Lower leg skin (tissue), 4 donors: ENCODE data around the gene ABHD2. TPM values are rescaled to one million over a fixed set of nuclear protein-coding genes. Genes with fewer than 3 reads are reported as not detected.
A peak's percentile ranks its signal among the peaks of the same experiment; 100 is the strongest.

Experiments used
- DNase-seq, 2 donors: peaks; one replicate each; pipeline ENCODE4 v3.0.0-alpha.2; 2019; ENCODE audit warnings: low spot score in 2 of 2
- H3K4me3 ChIP-seq: fragments of 200-600 bp; sonication (generic); 2 replicates; pipeline ENCODE4 v1.5.1; 2017; ENCODE audit warnings: mild to moderate bottlenecking, low read depth; ENCODE audit not compliant: poor library complexity, severe bottlenecking
- POLR2A ChIP-seq, 2 donors: fragments of 450-650 bp; IDR thresholded peaks; one replicate each; pipeline ENCODE4 v1.6.1; 2016 to 2017; ENCODE audit warnings: antibody characterized with exemption in 2 of 2, mild to moderate bottlenecking in 1 of 2, moderate library complexity in 1 of 2
- WGBS, 2 donors: methylation state at CpG; one replicate each; pipeline ENCODE4 v1.1.5; 2018; 5-methylcytosine and 5-hydroxymethylcytosine counted together
- intact Hi-C: fragments of 100-400 bp; cut with DNase I; formaldehyde crosslinking; loops from one replicate; pipeline ENCODE4 v1.15.0; 2023; ENCODE audit warnings: low total_unique reads
- total RNA-seq, 4 donors: library from RNA; depleted of rRNA; stranded (reverse); fragments of >200 nt; gene quantifications; one replicate each; pipeline ENCODE4 v1.1.0, GENCODE V29; 2016
- TF ChIP-seq, protein P1 (sequence below), 3 donors: fragments of 450-650 bp; IDR thresholded peaks; one replicate each; pipeline ENCODE4 v1.5.1; 2016; ENCODE audit warnings: antibody characterized with exemption in 3 of 3, mild to moderate bottlenecking in 3 of 3, moderate library complexity in 2 of 3

ABHD2 gene
- total RNA-seq, 4 donors from 2014 or later = 21.5 to 57.3 (median 38.5) TPM

DNA sequence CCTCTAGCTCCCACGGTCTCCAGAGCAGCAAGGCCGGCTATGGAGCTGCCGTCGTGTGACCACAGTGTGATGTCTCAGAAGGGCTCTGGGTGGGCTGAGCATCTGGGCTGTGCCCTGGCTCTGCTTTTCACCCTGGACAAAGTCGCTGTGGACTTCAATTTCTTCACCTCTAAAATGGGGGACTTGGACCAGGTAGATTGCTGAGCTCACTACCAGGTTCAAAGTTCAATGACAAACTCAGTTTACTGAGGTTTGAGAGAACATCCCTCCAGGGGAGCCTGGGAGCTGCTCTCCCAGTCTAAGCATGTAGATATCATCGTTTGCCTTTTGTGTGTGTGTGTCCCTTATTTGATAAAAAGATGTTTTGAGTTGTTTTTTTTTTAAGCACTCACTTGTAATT, 108.0 kb downstream of the ABHD2 start:
- TF ChIP-seq POLR2A (IDR thresholded peaks at IDR 0.05) = no peak
- TF ChIP-seq, protein P1, sequence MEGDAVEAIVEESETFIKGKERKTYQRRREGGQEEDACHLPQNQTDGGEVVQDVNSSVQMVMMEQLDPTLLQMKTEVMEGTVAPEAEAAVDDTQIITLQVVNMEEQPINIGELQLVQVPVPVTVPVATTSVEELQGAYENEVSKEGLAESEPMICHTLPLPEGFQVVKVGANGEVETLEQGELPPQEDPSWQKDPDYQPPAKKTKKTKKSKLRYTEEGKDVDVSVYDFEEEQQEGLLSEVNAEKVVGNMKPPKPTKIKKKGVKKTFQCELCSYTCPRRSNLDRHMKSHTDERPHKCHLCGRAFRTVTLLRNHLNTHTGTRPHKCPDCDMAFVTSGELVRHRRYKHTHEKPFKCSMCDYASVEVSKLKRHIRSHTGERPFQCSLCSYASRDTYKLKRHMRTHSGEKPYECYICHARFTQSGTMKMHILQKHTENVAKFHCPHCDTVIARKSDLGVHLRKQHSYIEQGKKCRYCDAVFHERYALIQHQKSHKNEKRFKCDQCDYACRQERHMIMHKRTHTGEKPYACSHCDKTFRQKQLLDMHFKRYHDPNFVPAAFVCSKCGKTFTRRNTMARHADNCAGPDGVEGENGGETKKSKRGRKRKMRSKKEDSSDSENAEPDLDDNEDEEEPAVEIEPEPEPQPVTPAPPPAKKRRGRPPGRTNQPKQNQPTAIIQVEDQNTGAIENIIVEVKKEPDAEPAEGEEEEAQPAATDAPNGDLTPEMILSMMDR (IDR thresholded peaks at IDR 0.05) = no peak
- WGBS, 2 donors = 79 to 84% methylated on average over 6 of the region's 6 CpGs

DNA sequence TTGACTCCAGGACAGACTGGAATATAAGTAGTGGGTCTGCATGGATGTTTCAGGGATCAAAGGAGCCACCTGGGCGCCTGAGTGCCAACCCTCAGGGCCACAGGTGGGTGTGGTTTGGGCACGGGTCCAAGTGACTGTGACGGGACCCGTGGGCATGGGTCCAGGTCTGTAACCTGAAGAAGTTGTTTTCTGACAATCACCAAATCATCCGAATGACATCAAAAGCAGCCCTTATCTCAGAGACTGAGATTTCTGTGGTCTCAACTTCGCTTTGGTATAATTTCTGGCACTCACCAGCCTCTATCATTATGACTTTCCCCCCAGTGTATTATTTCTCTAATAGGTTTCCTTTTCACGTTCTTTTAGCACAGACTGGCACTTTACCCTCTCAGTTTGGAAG, 108.7 kb downstream of the ABHD2 start:
- TF ChIP-seq POLR2A (IDR thresholded peaks at IDR 0.05) = no peak
- TF ChIP-seq, protein P1 (IDR thresholded peaks at IDR 0.05) = no peak
- no peak for DNase-seq
- WGBS, 2 donors = 26 to 35% methylated on average over 7 of the region's 7 CpGs
- no peak overlapping the region for H3K4me3 ChIP-seq
- intact Hi-C loops = no loop called here

More for the DNA sequence above, 108.0 kb downstream of the ABHD2 start:
- DNase-seq = no peak
- no peak overlapping the region for H3K4me3 ChIP-seq
- intact Hi-C loops = no loop called here

DNA sequence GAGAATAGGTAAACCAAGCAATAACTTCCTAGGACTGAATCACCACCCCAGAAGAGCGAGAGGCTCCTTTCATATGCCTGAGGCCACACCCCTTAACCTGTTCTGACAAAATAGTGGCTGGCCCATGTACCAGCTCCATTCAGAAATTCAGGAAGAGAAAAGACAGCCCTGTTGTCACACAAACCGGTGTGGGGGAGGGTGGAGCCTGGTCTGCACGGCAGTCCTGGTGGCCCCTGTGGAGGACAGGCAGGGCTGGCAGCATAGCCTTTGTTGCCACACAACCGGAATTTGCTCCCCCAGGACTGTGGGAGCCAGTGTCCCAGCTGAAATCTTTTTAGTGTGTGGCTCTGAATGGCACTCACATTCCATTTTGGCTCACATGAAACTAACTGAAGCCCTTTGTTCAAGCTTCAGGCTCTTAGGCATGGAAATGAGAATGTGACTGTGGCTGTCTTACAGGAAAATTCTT, 109.3 kb downstream of the ABHD2 start:
- H3K4me3 ChIP-seq = no peak overlapping the region
- DNase-seq = peak in 1 of 2 donors; percentile 37
- TF ChIP-seq, protein P1 (IDR thresholded peaks at IDR 0.05) = no peak
- TF ChIP-seq POLR2A (IDR thresholded peaks at IDR 0.05) = no peak
- intact Hi-C loops = no loop called here
- WGBS, 2 donors = 18 to 22% methylated on average over 4 of the region's 4 CpGs

DNA sequence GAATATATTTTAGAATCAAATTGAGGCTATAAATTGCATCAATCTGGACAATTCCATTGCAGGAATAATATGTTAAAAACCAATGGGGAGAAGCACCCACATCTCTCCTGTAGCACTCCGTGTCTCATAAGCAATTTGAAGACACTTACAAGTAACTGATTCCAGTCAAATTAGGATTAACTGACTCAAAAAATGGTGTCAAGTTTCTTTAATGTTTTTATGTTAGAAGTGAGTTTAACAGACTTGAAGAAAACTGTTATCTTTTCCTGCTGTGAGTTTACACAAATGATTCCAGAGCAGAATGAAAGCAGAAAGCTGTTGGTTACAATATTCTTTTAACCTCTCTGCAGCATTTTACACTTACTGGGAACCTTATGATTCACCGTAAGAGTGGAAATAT, 109.9 kb downstream of the ABHD2 start:
- DNase-seq = no peak
- no peak for TF ChIP-seq POLR2A (IDR thresholded peaks at IDR 0.05)
- TF ChIP-seq, protein P1 (IDR thresholded peaks at IDR 0.05) = no peak
- WGBS, 2 donors = 88 to 90% methylated on average over 2 of the region's 2 CpGs
- intact Hi-C loops = no loop called here
- no peak overlapping the region for H3K4me3 ChIP-seq

DNA sequence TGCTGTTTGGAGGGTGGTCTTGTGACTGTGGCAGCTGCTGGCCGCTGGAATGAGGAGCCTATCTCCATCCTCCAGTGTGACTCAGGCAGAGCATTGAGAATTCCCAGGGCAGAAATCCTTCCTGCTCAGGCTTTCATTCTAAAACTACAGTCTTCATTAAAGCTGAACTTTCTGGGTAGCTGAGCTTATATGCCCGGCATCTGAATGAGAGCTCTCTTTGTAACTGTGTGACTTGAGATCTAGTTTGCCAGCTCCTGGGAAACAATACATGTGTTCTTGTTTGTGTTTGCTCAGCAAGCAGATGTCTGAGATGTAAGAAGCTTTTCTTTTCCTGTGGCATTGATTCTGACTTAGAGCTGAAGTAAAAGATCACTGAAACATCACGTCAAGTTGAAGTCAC, 110.7 kb downstream of the ABHD2 start:
- WGBS, 2 donors = 73 to 85% methylated on average over 3 of the region's 3 CpGs
- TF ChIP-seq, protein P1 (IDR thresholded peaks at IDR 0.05) = no peak
- no peak for TF ChIP-seq POLR2A (IDR thresholded peaks at IDR 0.05)
- H3K4me3 ChIP-seq = no peak overlapping the region
- intact Hi-C loops = no loop called here
- no peak for DNase-seq

DNA sequence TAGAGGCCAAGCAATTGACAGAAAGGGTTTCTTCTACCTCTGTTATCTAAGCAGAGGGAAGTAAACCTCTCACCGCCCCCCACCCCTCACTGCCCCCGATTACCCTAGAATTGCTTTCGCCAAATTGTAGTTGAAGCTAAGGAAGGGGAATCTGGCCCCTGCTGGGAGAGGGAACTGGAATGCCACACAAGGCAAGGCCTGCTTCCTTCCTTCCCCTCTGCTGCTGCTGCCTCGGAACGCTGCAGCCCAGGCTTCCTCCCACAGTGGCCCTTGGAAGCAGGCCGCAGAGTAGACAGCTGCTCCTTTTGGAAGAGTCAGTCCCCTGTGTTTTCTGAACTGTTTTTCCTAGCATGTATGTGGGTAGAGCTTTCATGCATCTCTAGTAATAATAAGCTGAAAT, 111.5 kb downstream of the ABHD2 start:
- WGBS, 2 donors = 67 to 75% methylated on average over 6 of the region's 6 CpGs
- no peak overlapping the region for H3K4me3 ChIP-seq
- DNase-seq = no peak
- intact Hi-C loops = no loop called here
- no peak for TF ChIP-seq POLR2A (IDR thresholded peaks at IDR 0.05)
- TF ChIP-seq, protein P1 (IDR thresholded peaks at IDR 0.05) = no peak
